HepG2 (cell line): Measurements from ENCODE around the gene SCAF8. TPM values are rescaled to one million over a fixed set of nuclear protein-coding genes. Genes with fewer than 3 reads are reported as not detected.

ENCODE experiments used
- ATAC-seq: fragments of 200-7000 bp; cut with Tn5 transposase; 3 replicates; pipeline ENCODE4 v1.9.1; 2020; ENCODE audit warnings: mild to moderate bottlenecking, moderate library complexity
- BruUV-seq: library from RNA; stranded (reverse); fragments of 400-500 nt; replicated peaks from 2 replicates; lab custom pipeline; 2021; lab: Mats Ljungman, UMichigan
- CTCF ChIA-PET: fragments of 300-600 bp; formaldehyde crosslinking; extraction: SDS; loops from one replicate; lab custom pipeline; 2021; ENCODE audit warnings: low total read pairs, inconsistent platforms, low intra/inter-chr PET ratio; lab: Yijun Ruan, JAX
- POLR2A ChIA-PET: fragments of 350-600 bp; sonication (Branson Sonifier 250); formaldehyde crosslinking; loops from one replicate; lab custom pipeline; 2020; ENCODE audit warnings: antibody characterized with exemption, inconsistent platforms; lab: Yijun Ruan, JAX
- DNase-seq: peaks from one replicate; pipeline ENCODE4 v3.0.0-alpha.2; 2015; ENCODE audit warnings: low spot score
- FAIRE-seq: peaks from 3 replicates; lab custom pipeline; 2011; peaks lifted over from hg19 to GRCh38; lab: Jason Lieb, UNC
- H2AFZ ChIP-seq: one replicate; pipeline ENCODE4 v1.6.1; 2011; ENCODE audit warnings: low read length, inconsistent platforms
- H3K27ac ChIP-seq: fragments of 300-600 bp; 3 replicates; pipeline ENCODE4 v1.8.0; 2011; ENCODE audit warnings: mixed run types, mild to moderate bottlenecking, mixed read lengths, low read length, inconsistent platforms; ENCODE audit not compliant: insufficient read depth; ENCODE audit errors: extremely low read length
- H3K27me3 ChIP-seq, 2 experiments: fragments of 200-600 bp in 1 of 2; 2 replicates in 1 of 2; 3 replicates in 1 of 2; pipeline versions ENCODE4 v1.6.0 to v1.8.0; 2011; ENCODE audit warnings: low read length in 2 of 2, mild to moderate bottlenecking in 2 of 2, moderate library complexity in 2 of 2, inconsistent platforms in 1 of 2; ENCODE audit not compliant: insufficient read depth in 2 of 2, control insufficient read depth in 1 of 2
- H3K36me3 ChIP-seq, 2 experiments: fragments of 200-600 bp in 1 of 2; replicated peaks in 1 of 2; 2 replicates in 1 of 2; 3 replicates in 1 of 2; pipeline versions ENCODE4 v1.5.1 to v1.8.0; 2011; ENCODE audit warnings: low read length in 2 of 2, inconsistent platforms in 1 of 2; ENCODE audit not compliant: insufficient read depth in 2 of 2, control insufficient read depth in 1 of 2
- H3K4me1 ChIP-seq: 2 replicates; pipeline ENCODE4 v1.5.1; 2012; ENCODE audit warnings: low read length, inconsistent platforms; ENCODE audit not compliant: insufficient read depth
- H3K4me2 ChIP-seq: 2 replicates; pipeline ENCODE4 v1.6.0; 2011; ENCODE audit warnings: low read depth, low read length, inconsistent platforms
- H3K4me3 ChIP-seq, 3 experiments: fragments of 200-600 bp in 1 of 3; sonication (generic), shearing (Covaris generic) in 1 of 3; replicated peaks in 1 of 3; 2 replicates each; pipeline ENCODE4 v1.5.1; 2011 to 2016; ENCODE audit warnings: low read length in 3 of 3, inconsistent platforms in 2 of 3, low read depth in 2 of 3, mild to moderate bottlenecking in 2 of 3, control low read depth in 1 of 3, mixed read lengths in 1 of 3; ENCODE audit not compliant: insufficient read depth in 1 of 3
- H3K79me2 ChIP-seq: one replicate; pipeline ENCODE4 v1.6.1; 2011; ENCODE audit warnings: low read length, inconsistent platforms; ENCODE audit not compliant: insufficient read depth
- H3K9ac ChIP-seq: 2 replicates; pipeline ENCODE4 v1.6.0; 2011; ENCODE audit warnings: mild to moderate bottlenecking, low read depth, low read length, inconsistent platforms; ENCODE audit not compliant: insufficient read depth
- H3K9me3 ChIP-seq: 2 replicates; pipeline ENCODE4 v1.5.1; 2012; ENCODE audit warnings: mild to moderate bottlenecking, low read length
- H4K20me1 ChIP-seq: 2 replicates; pipeline ENCODE4 v1.6.0; 2011; ENCODE audit warnings: inconsistent platforms, mild to moderate bottlenecking, low read length, moderate library complexity; ENCODE audit not compliant: insufficient read depth
- CBX1 ChIP-seq: IDR thresholded peaks from one replicate; pipeline ENCODE4 v1.6.1; 2016; ENCODE audit warnings: antibody characterized with exemption, low read depth
- GATAD1 ChIP-seq: IDR thresholded peaks from 2 replicates; pipeline ENCODE4 v1.6.1; 2016; ENCODE audit warnings: missing genetic modification reagents, missing compliant biosample characterization
- MED8 ChIP-seq: sonication (generic); formaldehyde crosslinking; IDR thresholded peaks from 2 replicates; pipeline ENCODE4 v1.8.1; 2023; ENCODE audit warnings: mild to moderate bottlenecking, missing genetic modification reagents; ENCODE audit not compliant: insufficient replicate concordance
- PAWR ChIP-seq: sonication (generic); formaldehyde crosslinking; IDR thresholded peaks from 2 replicates; pipeline ENCODE4 v1.4.0; 2020; ENCODE audit warnings: missing genetic modification reagents, mild to moderate bottlenecking, borderline replicate concordance
- SETDB1 ChIP-seq: sonication (generic); formaldehyde crosslinking; IDR thresholded peaks from 2 replicates; pipeline ENCODE4 v1.5.1; 2020; ENCODE audit warnings: missing genetic modification reagents, mild to moderate bottlenecking, borderline replicate concordance
- ZBTB42 ChIP-seq: sonication (generic); formaldehyde crosslinking; IDR thresholded peaks from 2 replicates; pipeline ENCODE4 v1.5.0; 2020; ENCODE audit warnings: mild to moderate bottlenecking, missing genetic modification reagents
- ZNF101 ChIP-seq: sonication (generic); formaldehyde crosslinking; IDR thresholded peaks from 2 replicates; pipeline ENCODE4 v1.4.0; 2020; ENCODE audit warnings: mild to moderate bottlenecking, low read depth, missing genetic modification reagents, borderline replicate concordance
- ZNF577 ChIP-seq: sonication (generic); formaldehyde crosslinking; IDR thresholded peaks from 2 replicates; pipeline ENCODE4 v1.4.0; 2020; ENCODE audit warnings: mild to moderate bottlenecking, low read depth, missing genetic modification reagents, borderline replicate concordance
- WGBS: methylation state at CpG from one replicate; pipeline ENCODE4 v1.1.6; 2017; ENCODE audit warnings: low lambda C conversion rate; 5-methylcytosine and 5-hydroxymethylcytosine counted together
- in situ Hi-C: cut with HindIII; loops from 2 replicates; pipeline ENCODE4 v1.10.0; 2017; ENCODE audit warnings: low pct_unique_long_range_greater_than_20kb; ENCODE audit not compliant: extremely low pct_ligation_motif_present
- intact Hi-C: fragments of 100-400 bp; cut with micrococcal nuclease; formaldehyde crosslinking; loops from one replicate; pipeline ENCODE4 v1.10.0; 2022; ENCODE audit not compliant: unreplicated experiment
- polyA plus RNA-seq, 8 experiments: library from polyadenylated mRNA; depleted of rRNA in 3 of 8; stranded (reverse) in 7 of 8; unstranded in 1 of 8; fragments of >200 nt; fragmentation: Illumina TruSeq in 4 of 8; extraction: Trizol in 4 of 8; gene quantifications; 2 replicates each; pipeline versions ENCODE4 v1.2.1 to v1.2.3, GENCODE V29; 2011 to 2016; ENCODE audit warnings: low read depth in 4 of 8, missing spikeins in 1 of 8, mixed read lengths in 1 of 8; ENCODE audit not compliant: insufficient read depth in 1 of 8
- total RNA-seq, 5 experiments: library from RNA; depleted of rRNA; stranded (reverse); fragments of >200 nt; fragmentation: Illumina TruSeq; extraction: Trizol; gene quantifications; 2 replicates each; pipeline ENCODE4 v1.2.3, GENCODE V29; 2016; ENCODE audit warnings: low read depth in 1 of 5
- TF ChIP-seq, protein P1 (sequence below): sonication (generic); formaldehyde crosslinking; IDR thresholded peaks from 2 replicates; pipeline ENCODE4 v1.8.1; 2023; ENCODE audit warnings: mild to moderate bottlenecking, moderate library complexity, missing genetic modification reagents

Gene SCAF8
- total and polyA plus RNA-seq, 2 of the 13 experiments (the other 11 are each of a cell fraction or from before 2014, with no cell fraction given): 15.3 to 40.8 TPM

DNA sequence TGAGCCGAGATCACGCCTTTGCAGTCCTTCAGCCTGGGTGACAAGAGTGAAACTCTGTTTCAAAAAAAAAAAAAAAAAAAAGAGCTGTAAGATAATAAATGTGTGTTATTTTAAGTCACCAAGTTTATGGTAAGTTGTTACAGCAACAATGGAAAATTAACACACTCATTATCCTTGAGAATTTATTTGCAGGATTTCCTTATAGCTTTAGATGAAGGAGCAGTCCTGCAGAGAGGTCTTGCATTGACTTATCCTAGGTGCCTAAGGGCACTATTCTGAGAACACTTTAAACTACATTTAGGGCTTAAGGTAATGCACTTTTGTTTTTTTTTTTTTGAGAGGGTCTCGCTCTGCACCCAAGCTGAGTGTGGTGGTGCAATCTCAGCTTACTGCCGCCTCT is 13.8 kb upstream of the SCAF8 start:
- no peak overlapping the region for H3K9ac ChIP-seq
- H3K36me3 ChIP-seq: no peaks in the 10 kb centered on the region
- TF ChIP-seq ZBTB42 (CRISPR knock-in tag): no peak
- TF ChIP-seq, protein P1, sequence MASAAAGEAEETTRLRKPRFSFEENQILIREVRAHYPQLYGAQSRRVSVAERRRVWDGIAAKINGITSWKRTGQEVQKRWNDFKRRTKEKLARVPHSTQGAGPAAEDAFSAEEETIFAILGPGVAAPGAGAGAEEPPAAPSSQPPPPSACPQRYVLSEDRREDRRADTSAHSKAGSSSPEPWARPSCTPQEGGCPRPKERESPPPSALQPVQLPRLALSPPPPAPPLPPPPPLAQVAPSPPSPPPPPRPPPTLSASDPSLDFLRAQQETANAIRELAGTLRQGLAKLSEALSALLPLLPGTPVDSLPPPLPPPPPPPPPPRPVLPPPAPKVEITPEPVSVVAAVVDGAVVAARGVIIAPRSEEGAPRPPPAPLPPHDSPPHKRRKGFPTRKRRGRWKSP (CRISPR knock-in tag): no peak
- no peak for TF ChIP-seq CBX1
- no peak for TF ChIP-seq ZNF101 (CRISPR knock-in tag)
- no peak for TF ChIP-seq ZNF577
- no peak for TF ChIP-seq PAWR
- TF ChIP-seq MED8 (CRISPR knock-in tag): no peak
- no peak for TF ChIP-seq SETDB1 (CRISPR knock-in tag)
- TF ChIP-seq GATAD1 (CRISPR knock-in tag): no peak
- no peaks in the 10 kb centered on the region for H3K79me2 ChIP-seq
- H2AFZ ChIP-seq: no peak overlapping the region
- FAIRE-seq (no peak), DNase-seq (no peak), ATAC-seq (no peak)
- WGBS: 25% methylated on average over 4 of the region's 4 CpGs
- H4K20me1 ChIP-seq: no peaks in the 10 kb centered on the region
- intact Hi-C loops (loop anchor here (2.0 kb wide), 1 partner anchor 15 kb away; no protein-coding TSS in a partner anchor), in situ Hi-C loops (no loop called here)
- no TSS peak for BruUV-seq
- H3K27me3 ChIP-seq: no peaks in the 10 kb centered on the region; a peak in 1 of 5 replicates
- H3K4me3 ChIP-seq: no peak overlapping the region
- no peaks in the 10 kb centered on the region for H3K4me1 ChIP-seq
- peaks cover 10% of the 10 kb centered on the region for H3K9me3 ChIP-seq
- H3K4me2 ChIP-seq: no peak overlapping the region
- CTCF ChIA-PET: no interaction called here
- POLR2A ChIA-PET: no interaction called here
- no peak overlapping the region for H3K27ac ChIP-seq
